Immature natural killer cell (primary cell): ENCODE results near the gene PARD3B. TPM values are rescaled to one million over a fixed set of nuclear protein-coding genes. Genes with fewer than 3 reads are reported as not detected.

ENCODE experiments used
- DNase-seq, 3 donors: peaks; one replicate each; pipeline ENCODE4 v3.0.0; 2022; ENCODE audit warnings: mixed read lengths in 1 of 3
- H3K27ac Mint-ChIP-seq, 6 donors: one replicate each; pipeline ENCODE4 v1.8.0; 2020; ENCODE audit warnings: mixed read lengths in 6 of 6, mild to moderate bottlenecking in 5 of 6, inconsistent platforms in 4 of 6, moderate library complexity in 3 of 6
- H3K27me3 Mint-ChIP-seq, 3 donors: one replicate each; pipeline ENCODE4 v1.8.0; 2020 to 2021; ENCODE audit warnings: low read depth in 3 of 3, mild to moderate bottlenecking in 3 of 3, mixed read lengths in 3 of 3, moderate library complexity in 3 of 3, inconsistent platforms in 1 of 3
- H3K36me3 Mint-ChIP-seq, 3 donors: one replicate each; pipeline ENCODE4 v1.8.0; 2020; ENCODE audit warnings: mixed read lengths in 3 of 3, inconsistent platforms in 2 of 3, mild to moderate bottlenecking in 2 of 3
- H3K4me1 Mint-ChIP-seq, 2 donors: one replicate each; pipeline ENCODE4 v1.8.0; 2020; ENCODE audit warnings: inconsistent platforms in 2 of 2, mild to moderate bottlenecking in 2 of 2, mixed read lengths in 2 of 2, moderate library complexity in 1 of 2
- H3K4me3 Mint-ChIP-seq, 5 donors: one replicate each; pipeline ENCODE4 v1.8.0; 2020; ENCODE audit warnings: mild to moderate bottlenecking in 5 of 5, mixed read lengths in 5 of 5, inconsistent platforms in 3 of 5, moderate library complexity in 3 of 5
- H3K9me3 Mint-ChIP-seq, 6 donors: one replicate each; pipeline ENCODE4 v1.8.0; 2020; ENCODE audit warnings: mild to moderate bottlenecking in 6 of 6, mixed read lengths in 6 of 6, inconsistent platforms in 4 of 6, moderate library complexity in 3 of 6
- polyA plus RNA-seq, 3 donors: library from polyadenylated mRNA; unstranded; fragments of 300-500 nt; fragmentation: Illumina TruSeq; gene quantifications; one replicate each; pipeline ENCODE4 v1.2.3, GENCODE V29; 2021

PARD3B gene
- polyA plus RNA-seq, 3 donors from 2014 or later: not detected

DNA sequence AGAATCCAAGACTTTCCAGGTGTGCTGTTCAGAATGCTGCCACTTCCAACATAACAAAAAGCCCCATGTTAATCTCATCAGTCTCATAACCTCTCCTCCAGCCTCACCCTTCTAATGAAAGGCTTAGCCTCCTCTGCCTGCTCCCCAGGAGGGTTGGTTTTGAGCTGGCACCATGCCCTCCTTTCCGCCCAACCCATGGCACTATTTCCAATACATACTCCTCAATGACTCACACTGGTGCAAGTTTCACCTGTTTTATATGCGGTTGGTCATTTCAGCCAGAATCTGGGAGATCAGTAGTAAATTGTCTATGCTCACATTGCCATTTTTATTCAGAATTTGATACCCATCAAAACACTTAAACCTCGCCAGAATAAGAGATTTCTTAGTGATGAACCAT is 979.4 kb downstream of the PARD3B start:
- Mint-ChIP-seq H3K4me3 (no peak overlapping the region), H3K27me3 (peaks cover 2 to 4% (median 2%) of the 10 kb centered on the region in 3 donors), H3K36me3 (no peaks in the 10 kb centered on the region), H3K4me1 (no peaks in the 10 kb centered on the region), H3K9me3 (peaks cover 0 to 2% (median 0%) of the 10 kb centered on the region in 6 donors), H3K27ac (no peak overlapping the region)
- DNase-seq: no peak

- Mint-ChIP-seq H3K27me3 (peaks cover 2 to 3% (median 2%) of the 10 kb centered on the region in 3 donors), H3K4me1 (no peaks in the 10 kb centered on the region), H3K27ac (no peak overlapping the region), H3K36me3 (no peaks in the 10 kb centered on the region), H3K9me3 (peaks cover 0 to 2% (median 0%) of the 10 kb centered on the region in 6 donors), H3K4me3 (no peak overlapping the region)
- no peak for DNase-seq
Observed at GRCh38 chr2:205527801-205528200, 982.5 kb downstream of the PARD3B start.

- Mint-ChIP-seq H3K36me3 (no peaks in the 10 kb centered on the region), H3K9me3 (peaks cover 0 to 4% (median 0%) of the 10 kb centered on the region in 6 donors), H3K27me3 (peaks cover 2 to 4% (median 2%) of the 10 kb centered on the region in 3 donors), H3K4me1 (no peaks in the 10 kb centered on the region), H3K4me3 (no peak overlapping the region), H3K27ac (no peak overlapping the region)
- DNase-seq: no peak
Observed at GRCh38 chr2:205531072-205531471, 985.8 kb downstream of the PARD3B start.

DNA sequence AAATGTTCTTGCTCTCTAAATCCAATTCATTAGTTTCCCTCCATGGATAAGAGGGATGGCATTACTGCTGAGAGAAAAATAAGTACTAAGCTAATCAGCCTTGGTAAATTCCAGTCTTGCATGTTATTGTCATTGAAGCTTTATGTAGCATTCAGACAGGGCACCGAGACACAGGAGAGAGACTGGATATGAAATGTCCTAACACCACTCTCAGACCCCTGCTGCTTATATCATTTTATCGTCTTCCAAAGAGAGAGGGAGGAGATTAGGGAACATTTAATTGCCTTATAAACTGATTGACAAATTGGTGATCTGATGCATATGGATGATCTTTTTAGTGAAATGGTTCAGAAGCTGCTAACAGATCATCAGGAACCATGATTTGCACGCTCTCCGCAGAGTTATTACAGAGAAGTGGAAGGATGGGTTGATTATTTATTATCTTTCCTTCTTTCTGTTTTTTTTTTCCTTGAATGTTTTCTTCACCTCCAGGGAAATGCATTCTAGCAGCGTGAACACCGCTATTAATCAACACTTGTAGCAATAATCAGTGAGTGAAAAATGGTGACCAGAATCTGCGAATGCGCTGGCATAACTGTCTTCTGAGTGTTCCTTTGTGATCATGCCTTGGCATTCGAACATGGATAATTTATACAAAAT is 986.3 kb downstream of the PARD3B start:
- DNase-seq: no peak
- Mint-ChIP-seq H3K4me3 (no peak overlapping the region), H3K36me3 (no peaks in the 10 kb centered on the region), H3K27ac (no peak overlapping the region), H3K9me3 (peaks cover 0 to 4% (median 0%) of the 10 kb centered on the region in 6 donors), H3K27me3 (peaks cover 2 to 6% (median 2%) of the 10 kb centered on the region in 3 donors), H3K4me1 (no peaks in the 10 kb centered on the region)

- H3K36me3 Mint-ChIP-seq: no peaks in the 10 kb centered on the region
- H3K4me1 Mint-ChIP-seq: peaks cover 1 to 3% of the 10 kb centered on the region in 2 donors
- H3K27me3 Mint-ChIP-seq: peaks cover 2 to 5% (median 2%) of the 10 kb centered on the region in 3 donors
- no peak for DNase-seq
- no peak overlapping the region for H3K4me3 Mint-ChIP-seq
- H3K9me3 Mint-ChIP-seq: peaks cover 0 to 5% (median 1%) of the 10 kb centered on the region in 6 donors
- no peak overlapping the region for H3K27ac Mint-ChIP-seq
Observed at GRCh38 chr2:205535001-205535400, 989.7 kb downstream of the PARD3B start.

DNA sequence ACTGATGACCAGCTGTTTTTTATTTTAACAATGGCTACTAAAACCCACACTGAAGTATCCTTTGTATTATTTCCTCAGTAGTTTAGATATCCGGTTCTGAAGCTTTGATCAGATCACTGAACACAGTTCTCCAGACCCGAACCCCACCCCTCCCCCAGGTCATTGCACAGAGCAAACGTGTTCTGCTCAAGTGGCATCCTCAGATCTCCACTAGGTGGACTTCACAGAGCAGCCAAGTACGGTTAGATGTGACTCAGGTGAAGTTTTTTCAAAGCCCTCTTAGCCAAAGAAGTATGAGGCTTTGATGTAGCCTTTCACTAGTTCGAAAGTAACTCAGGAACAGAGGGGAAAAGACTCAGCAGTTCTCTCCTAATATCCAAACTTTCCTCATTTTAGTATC is 994.3 kb downstream of the PARD3B start:
- peaks cover 1 to 5% (median 3%) of the 10 kb centered on the region in 3 donors for H3K27me3 Mint-ChIP-seq
- H3K4me1 Mint-ChIP-seq: peaks cover 6 to 12% of the 10 kb centered on the region in 2 donors
- H3K27ac Mint-ChIP-seq: no peak overlapping the region
- H3K36me3 Mint-ChIP-seq: no peaks in the 10 kb centered on the region
- no peak for DNase-seq
- peaks cover 0 to 3% (median 0%) of the 10 kb centered on the region in 6 donors for H3K9me3 Mint-ChIP-seq
- no peak overlapping the region for H3K4me3 Mint-ChIP-seq

DNA sequence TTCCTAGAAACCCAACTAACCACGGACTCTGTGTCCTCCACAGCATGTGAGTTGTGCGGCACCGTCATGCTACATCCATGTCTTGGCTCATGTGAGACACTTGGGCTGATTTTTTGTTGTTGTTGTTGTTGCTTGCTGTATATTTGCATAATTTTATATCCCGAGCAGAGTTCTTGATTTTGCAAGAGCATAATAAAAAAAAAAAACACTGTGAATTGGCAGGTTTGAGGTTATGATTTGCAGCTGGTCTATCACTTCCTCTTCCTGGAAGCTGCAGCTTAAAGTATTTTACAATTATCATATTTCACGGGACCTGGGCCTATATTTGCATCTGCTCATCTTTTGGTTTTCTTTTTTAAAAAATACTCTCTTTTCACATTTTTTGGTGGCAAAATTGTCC is 994.8 kb downstream of the PARD3B start:
- peaks cover 0 to 3% (median 0%) of the 10 kb centered on the region in 6 donors for H3K9me3 Mint-ChIP-seq
- H3K27ac Mint-ChIP-seq: no peak overlapping the region
- no peak overlapping the region for H3K4me3 Mint-ChIP-seq
- peaks cover 1 to 5% (median 3%) of the 10 kb centered on the region in 3 donors for H3K27me3 Mint-ChIP-seq
- DNase-seq: no peak
- H3K4me1 Mint-ChIP-seq: peaks cover 6 to 12% of the 10 kb centered on the region in 2 donors
- no peaks in the 10 kb centered on the region for H3K36me3 Mint-ChIP-seq

DNA sequence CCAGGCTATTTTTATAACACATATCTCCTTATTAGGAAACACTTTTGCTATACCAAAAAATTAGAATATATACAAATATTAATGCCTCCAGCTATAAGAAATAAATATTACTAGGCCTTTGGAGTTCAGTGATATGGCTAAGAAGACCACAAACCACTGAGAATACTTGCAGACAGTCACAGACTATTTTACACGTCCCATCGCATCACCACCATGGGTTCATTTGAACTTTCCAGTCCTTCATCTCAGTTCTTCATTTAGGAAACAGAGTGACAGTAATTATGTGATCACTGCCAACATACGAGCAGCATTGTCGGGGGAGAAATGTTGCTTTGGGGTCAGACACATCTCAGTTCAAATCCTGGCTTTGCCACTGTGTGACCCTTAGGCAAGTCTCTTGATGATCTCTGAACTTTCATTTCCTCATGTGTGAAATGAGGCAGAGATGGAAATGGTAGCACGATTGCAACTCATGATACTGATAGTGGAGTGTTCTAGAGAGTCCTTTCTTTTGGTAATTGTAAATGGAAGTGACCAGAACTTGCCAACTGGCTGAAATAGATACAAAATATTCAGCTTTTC is 998.1 kb downstream of the PARD3B start:
- Mint-ChIP-seq H3K4me1 (peaks cover 6 to 12% of the 10 kb centered on the region in 2 donors), H3K9me3 (peaks cover 0 to 2% (median 0%) of the 10 kb centered on the region in 6 donors), H3K27me3 (peaks cover 1 to 2% (median 1%) of the 10 kb centered on the region in 3 donors), H3K27ac (no peak overlapping the region), H3K36me3 (no peaks in the 10 kb centered on the region), H3K4me3 (no peak overlapping the region)
- no peak for DNase-seq

DNA sequence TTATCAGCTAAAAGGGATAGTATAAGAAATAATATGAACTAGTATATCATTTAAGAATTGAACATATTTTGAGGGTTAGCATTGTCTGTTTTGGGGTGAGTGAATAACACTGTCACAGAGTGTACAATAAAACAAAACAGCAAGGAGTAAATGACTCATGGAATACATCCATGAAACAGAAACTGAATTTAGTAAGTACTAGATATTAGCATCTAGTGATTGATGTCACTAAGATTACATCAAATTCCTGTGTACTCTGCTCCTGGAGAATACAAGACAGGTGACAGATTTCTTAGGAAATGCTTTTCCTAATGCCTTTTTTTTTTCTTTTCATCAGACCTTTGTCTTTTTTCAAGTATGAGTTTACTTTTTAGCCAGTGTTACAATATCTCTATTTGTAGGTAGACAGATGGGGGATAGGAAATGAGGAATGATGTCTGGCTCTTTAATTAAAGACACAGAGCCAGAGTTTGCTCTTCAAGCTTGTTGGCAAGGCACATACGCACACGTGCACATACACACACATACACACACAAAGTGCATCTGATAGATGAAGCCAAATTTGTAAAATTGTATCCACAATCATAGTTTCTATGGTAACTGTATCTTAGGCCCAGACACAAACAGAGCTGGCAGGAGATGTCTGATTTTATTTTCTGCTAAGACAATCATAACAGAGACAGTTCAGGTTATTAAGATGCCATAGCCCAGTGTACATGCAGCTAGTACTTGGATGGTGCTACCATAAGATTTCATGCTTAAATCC is 998.8 kb downstream of the PARD3B start:
- Mint-ChIP-seq H3K27me3 (peaks cover 1 to 3% (median 2%) of the 10 kb centered on the region in 3 donors), H3K4me1 (peaks cover 6 to 12% of the 10 kb centered on the region in 2 donors), H3K9me3 (peaks cover 0 to 1% (median 0%) of the 10 kb centered on the region in 6 donors), H3K27ac (no peak overlapping the region), H3K36me3 (no peaks in the 10 kb centered on the region), H3K4me3 (no peak overlapping the region)
- DNase-seq: no peak

GRCh38 chr2:205545971-205546816 is 1000.9 kb downstream of the PARD3B start:
- H3K27ac Mint-ChIP-seq: no peak overlapping the region
- H3K4me1 Mint-ChIP-seq: no peaks in the 10 kb centered on the region
- no peaks in the 10 kb centered on the region for H3K36me3 Mint-ChIP-seq

DNA sequence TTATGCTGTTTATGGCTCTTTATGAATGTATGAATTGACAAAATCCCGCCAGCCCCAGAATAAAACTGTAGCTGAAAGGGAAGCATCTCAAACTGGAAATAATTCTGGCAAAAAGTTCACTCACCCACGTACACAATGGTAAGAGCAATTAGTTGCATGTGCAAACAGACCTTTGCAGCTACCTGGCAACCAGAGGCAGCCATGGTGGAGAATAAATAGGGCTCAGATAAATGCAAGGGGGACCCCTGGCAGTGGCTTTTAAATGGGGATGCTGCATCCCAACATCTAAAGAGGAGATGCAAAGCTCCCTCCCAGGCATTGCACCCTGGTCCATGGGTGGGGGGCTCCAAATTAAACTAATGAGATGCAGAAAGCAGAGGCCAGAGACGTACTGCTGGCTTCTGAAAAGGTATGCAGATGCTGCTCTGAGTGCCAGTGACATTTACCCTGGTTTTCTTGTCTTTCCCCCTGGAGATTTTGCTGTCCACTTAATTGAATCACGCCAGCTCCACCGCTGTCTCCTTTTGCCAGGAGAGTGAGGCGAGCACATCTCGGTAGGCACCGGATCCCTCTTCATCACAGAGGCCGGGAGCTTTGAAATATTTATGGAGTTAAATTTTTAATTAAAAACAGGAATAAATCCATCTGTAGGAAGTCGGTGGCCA is 1010.4 kb downstream of the PARD3B start:
- Mint-ChIP-seq H3K27ac (no peak overlapping the region), H3K4me3 (no peak overlapping the region), H3K4me1 (no peaks in the 10 kb centered on the region), H3K27me3 (peaks cover 0 to 3% (median 0%) of the 10 kb centered on the region in 3 donors), H3K9me3 (no peaks in the 10 kb centered on the region), H3K36me3 (no peaks in the 10 kb centered on the region)
- DNase-seq: no peak

More at GRCh38 chr2:205545971-205546816, 1000.9 kb downstream of the PARD3B start:
- H3K4me3 Mint-ChIP-seq: no peak overlapping the region
- peaks cover 1 to 2% (median 2%) of the 10 kb centered on the region in 3 donors for H3K27me3 Mint-ChIP-seq
- no peak for DNase-seq
- peaks cover 0 to 6% (median 0%) of the 10 kb centered on the region in 6 donors for H3K9me3 Mint-ChIP-seq

DNA sequence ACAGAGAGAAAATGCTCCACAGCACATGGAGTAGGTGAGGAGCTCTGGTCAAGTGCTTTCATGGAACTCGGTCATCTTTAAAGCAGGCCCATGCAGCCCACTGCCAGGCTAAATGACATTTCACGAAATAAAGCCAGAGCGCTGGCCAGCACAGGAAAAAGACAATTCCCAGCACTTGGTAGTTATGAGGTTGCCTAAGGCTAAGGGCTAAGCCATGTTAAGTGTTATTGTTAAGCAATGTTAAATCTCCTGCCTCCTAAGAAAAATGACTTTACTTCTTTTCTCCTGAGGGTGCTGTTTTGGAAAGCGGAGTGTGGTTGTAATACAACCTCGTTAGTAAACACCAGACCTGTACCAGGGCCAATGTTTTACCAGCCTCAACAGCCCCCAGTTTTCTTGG is 1011.1 kb downstream of the PARD3B start:
- Mint-ChIP-seq H3K9me3 (no peaks in the 10 kb centered on the region), H3K4me1 (no peaks in the 10 kb centered on the region), H3K4me3 (no peak overlapping the region), H3K36me3 (no peaks in the 10 kb centered on the region), H3K27me3 (peaks cover 0 to 3% (median 0%) of the 10 kb centered on the region in 3 donors), H3K27ac (no peak overlapping the region)
- no peak for DNase-seq
